ENCODE results near the gene CTLA4.

DNA sequence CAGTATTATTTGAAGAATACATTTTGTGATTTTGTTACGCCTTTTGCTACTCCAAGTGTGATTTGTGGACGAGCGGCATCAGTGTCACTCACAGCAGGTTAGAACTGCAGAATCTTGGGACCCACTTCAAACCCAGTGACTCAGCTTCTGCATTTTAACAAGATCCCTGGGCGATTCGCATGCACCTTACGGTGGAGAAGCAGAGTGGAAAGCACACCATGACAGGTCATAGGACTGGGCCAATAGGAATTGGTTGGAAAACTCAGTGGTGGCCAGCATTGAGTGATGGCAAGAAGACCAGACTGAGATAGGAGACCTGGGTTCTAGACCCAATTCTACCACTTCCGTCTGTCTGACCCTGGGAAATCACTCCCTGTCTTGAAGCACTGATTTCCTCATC lies 26.3 kb downstream of the CTLA4 start:
- TF ChIP-seq, protein P1, sequence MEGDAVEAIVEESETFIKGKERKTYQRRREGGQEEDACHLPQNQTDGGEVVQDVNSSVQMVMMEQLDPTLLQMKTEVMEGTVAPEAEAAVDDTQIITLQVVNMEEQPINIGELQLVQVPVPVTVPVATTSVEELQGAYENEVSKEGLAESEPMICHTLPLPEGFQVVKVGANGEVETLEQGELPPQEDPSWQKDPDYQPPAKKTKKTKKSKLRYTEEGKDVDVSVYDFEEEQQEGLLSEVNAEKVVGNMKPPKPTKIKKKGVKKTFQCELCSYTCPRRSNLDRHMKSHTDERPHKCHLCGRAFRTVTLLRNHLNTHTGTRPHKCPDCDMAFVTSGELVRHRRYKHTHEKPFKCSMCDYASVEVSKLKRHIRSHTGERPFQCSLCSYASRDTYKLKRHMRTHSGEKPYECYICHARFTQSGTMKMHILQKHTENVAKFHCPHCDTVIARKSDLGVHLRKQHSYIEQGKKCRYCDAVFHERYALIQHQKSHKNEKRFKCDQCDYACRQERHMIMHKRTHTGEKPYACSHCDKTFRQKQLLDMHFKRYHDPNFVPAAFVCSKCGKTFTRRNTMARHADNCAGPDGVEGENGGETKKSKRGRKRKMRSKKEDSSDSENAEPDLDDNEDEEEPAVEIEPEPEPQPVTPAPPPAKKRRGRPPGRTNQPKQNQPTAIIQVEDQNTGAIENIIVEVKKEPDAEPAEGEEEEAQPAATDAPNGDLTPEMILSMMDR (IDR thresholded peaks at IDR 0.05): no peak
- TF ChIP-seq EP300 (IDR thresholded peaks at IDR 0.05) (no peak), POLR2A (IDR thresholded peaks at IDR 0.05) (no peak), POLR2AphosphoS5 (IDR thresholded peaks at IDR 0.05) (no peak)

Data from suprapubic skin (tissue), 4 donors.